ENCODE results near the gene SH3GL3. TPM values are rescaled to one million over a fixed set of nuclear protein-coding genes. Genes with fewer than 3 reads are reported as not detected.

SH3GL3 gene
- total RNA-seq, 1 donor from 2014 or later, result 0.14 TPM

GRCh38 chr15:83656192-83656591, 209.1 kb downstream of the SH3GL3 start:
- H3K27me3 Mint-ChIP-seq (ENCODE audit: low read depth), result peaks cover 32% of the 10 kb centered on the region
- DNase-seq (ENCODE audit: low spot score), result no peak
- no peaks in the 10 kb centered on the region for H3K4me1 Mint-ChIP-seq (ENCODE audit: low read depth)
- intact Hi-C loops (cut with micrococcal nuclease), result no loop called here
- no peak overlapping the region for H3K27ac Mint-ChIP-seq
- no peaks in the 10 kb centered on the region for H3K36me3 Mint-ChIP-seq (ENCODE audit: low read depth)
- H3K4me3 Mint-ChIP-seq (ENCODE audit: low read depth), result no peak overlapping the region
- H3K9me3 Mint-ChIP-seq, result no peaks in the 10 kb centered on the region

- no peak overlapping the region for H3K4me3 Mint-ChIP-seq (ENCODE audit: low read depth)
- H3K4me1 Mint-ChIP-seq (ENCODE audit: low read depth), result no peaks in the 10 kb centered on the region
- H3K27ac Mint-ChIP-seq, result no peak overlapping the region
- intact Hi-C loops (cut with micrococcal nuclease), result no loop called here
- no peak for DNase-seq (ENCODE audit: low spot score)
- peaks cover 32% of the 10 kb centered on the region for H3K27me3 Mint-ChIP-seq (ENCODE audit: low read depth)
- no peaks in the 10 kb centered on the region for H3K36me3 Mint-ChIP-seq (ENCODE audit: low read depth)
- H3K9me3 Mint-ChIP-seq, result no peaks in the 10 kb centered on the region
Observed at GRCh38 chr15:83656943-83657528, 209.9 kb downstream of the SH3GL3 start.

GRCh38 chr15:83657549-83657948, 210.4 kb downstream of the SH3GL3 start:
- no peaks in the 10 kb centered on the region for H3K9me3 Mint-ChIP-seq
- H3K27me3 Mint-ChIP-seq (ENCODE audit: low read depth), result peaks cover 30% of the 10 kb centered on the region
- H3K27ac Mint-ChIP-seq, result no peak overlapping the region
- no peaks in the 10 kb centered on the region for H3K36me3 Mint-ChIP-seq (ENCODE audit: low read depth)
- H3K4me3 Mint-ChIP-seq (ENCODE audit: low read depth), result no peak overlapping the region
- no peaks in the 10 kb centered on the region for H3K4me1 Mint-ChIP-seq (ENCODE audit: low read depth)
- DNase-seq (ENCODE audit: low spot score), result no peak
- intact Hi-C loops (cut with micrococcal nuclease), result no loop called here

- H3K27me3 Mint-ChIP-seq (ENCODE audit: low read depth), result peaks cover 22% of the 10 kb centered on the region
- DNase-seq (ENCODE audit: low spot score), result no peak
- H3K4me3 Mint-ChIP-seq (ENCODE audit: low read depth), result no peak overlapping the region
- intact Hi-C loops (cut with micrococcal nuclease), result no loop called here
- H3K9me3 Mint-ChIP-seq, result no peaks in the 10 kb centered on the region
- no peaks in the 10 kb centered on the region for H3K36me3 Mint-ChIP-seq (ENCODE audit: low read depth)
- no peaks in the 10 kb centered on the region for H3K4me1 Mint-ChIP-seq (ENCODE audit: low read depth)
- H3K27ac Mint-ChIP-seq, result no peak overlapping the region
Observed at GRCh38 chr15:83658430-83659416, 211.6 kb downstream of the SH3GL3 start.

GRCh38 chr15:83659417-83659812, 212.3 kb downstream of the SH3GL3 start:
- DNase-seq (ENCODE audit: low spot score), result no peak
- H3K4me1 Mint-ChIP-seq (ENCODE audit: low read depth), result no peaks in the 10 kb centered on the region
- no peaks in the 10 kb centered on the region for H3K9me3 Mint-ChIP-seq
- intact Hi-C loops (cut with micrococcal nuclease), result no loop called here
- H3K4me3 Mint-ChIP-seq (ENCODE audit: low read depth), result no peak overlapping the region
- no peak overlapping the region for H3K27ac Mint-ChIP-seq
- H3K27me3 Mint-ChIP-seq (ENCODE audit: low read depth), result peaks cover 21% of the 10 kb centered on the region
- H3K36me3 Mint-ChIP-seq (ENCODE audit: low read depth), result no peaks in the 10 kb centered on the region

GRCh38 chr15:83665480-83665879, 218.3 kb downstream of the SH3GL3 start:
- H3K27me3 Mint-ChIP-seq (ENCODE audit: low read depth), result peaks cover 3% of the 10 kb centered on the region
- no peak for DNase-seq (ENCODE audit: low spot score)
- H3K27ac Mint-ChIP-seq, result no peak overlapping the region

More at GRCh38 chr15:83665480-83665879, 218.3 kb downstream of the SH3GL3 start:
- Mint-ChIP-seq H3K9me3 (no peaks in the 10 kb centered on the region), H3K4me1 (ENCODE audit: low read depth) (no peaks in the 10 kb centered on the region), H3K4me3 (ENCODE audit: low read depth) (no peak overlapping the region), H3K36me3 (ENCODE audit: low read depth) (no peaks in the 10 kb centered on the region)
- intact Hi-C loops (cut with micrococcal nuclease), result no loop called here

Other genes with a start within 250 kb of the SH3GL3 start
- 19.1 TPM in 2 replicates for gene HDGFL3, start 239.5 kb upstream of the SH3GL3 start, total RNA-seq
- not detected in 2 replicates for gene BNC1, start 162.7 kb upstream of the SH3GL3 start, total RNA-seq
- gene ADAMTSL3, start 206.8 kb downstream of the SH3GL3 start, total RNA-seq, result 0.07 TPM in 1 of 2 replicates, not detected in the other